HG02884 (cell line): ENCODE results near the gene CTRL.
"Not testable (repeated sequence)": the region's sequence is repeated elsewhere in the genome, so short reads cannot be mapped to it uniquely, and the experiment has no call there.

ENCODE experiments used
- ATAC-seq: cut with Tn5 transposase; IDR thresholded peaks from one replicate; pipeline ENCODE4 v1.9.1; 2021; ENCODE audit warnings: mild to moderate bottlenecking, moderate library complexity; ENCODE audit not compliant: unreplicated experiment

CTRL gene

GRCh38 chr16:67942510-67943255 is 11.0 kb upstream of the CTRL start:
- ATAC-seq, result no peak

DNA sequence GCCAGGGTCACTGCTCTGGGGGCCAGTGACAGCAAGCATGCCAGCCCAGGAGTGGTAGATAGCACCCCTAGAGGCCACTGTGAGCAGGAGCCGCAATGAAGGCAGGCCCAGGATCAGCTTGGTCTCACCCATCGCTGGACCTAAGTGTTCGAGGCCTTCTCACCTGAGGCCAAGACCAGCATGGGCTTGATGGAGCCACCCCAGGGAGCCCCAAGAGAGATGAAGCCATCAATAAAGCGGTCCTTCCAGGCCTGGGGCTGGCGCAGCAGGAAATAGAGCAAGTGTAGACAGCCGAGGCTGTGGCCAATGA is 10.5 kb upstream of the CTRL start:
- ATAC-seq, result no peak

- no peak for ATAC-seq
These were observed 10.0 kb upstream of the CTRL start for GRCh38 chr16:67941469-67942199.

DNA sequence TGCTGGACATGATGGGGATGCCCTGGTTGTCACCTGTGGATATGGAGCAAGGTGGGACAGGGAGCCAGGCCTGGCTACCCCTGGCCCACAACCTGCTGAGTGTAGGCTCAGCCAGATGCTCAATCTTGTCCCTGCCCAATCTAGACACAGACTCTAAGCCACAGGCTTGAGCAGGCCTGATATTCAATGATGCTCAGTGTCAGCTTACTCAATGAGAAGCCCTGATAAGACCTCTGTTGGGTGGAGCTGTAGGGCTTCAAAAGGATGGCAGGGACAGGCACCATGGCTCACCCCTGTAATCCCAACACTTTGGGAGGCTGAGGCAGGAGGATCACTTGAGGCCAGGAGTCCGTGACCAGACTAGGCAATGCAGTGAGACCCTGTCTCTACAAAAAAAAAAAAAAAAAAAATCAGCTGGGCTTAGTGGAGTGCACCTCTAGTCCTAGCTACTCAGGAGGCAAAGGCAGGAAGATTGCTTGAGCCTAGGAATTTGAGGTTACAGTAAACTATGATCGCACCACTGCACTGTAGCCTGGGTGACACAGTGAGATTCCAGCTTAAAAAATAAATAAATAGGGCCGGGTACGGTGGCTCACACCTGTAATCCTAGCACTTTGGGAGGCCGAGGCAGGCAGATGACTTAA is 8.9 kb upstream of the CTRL start:
- ATAC-seq, result no peak

- no peak for ATAC-seq
These were observed 8.1 kb upstream of the CTRL start for GRCh38 chr16:67939507-67940445.

GRCh38 chr16:67937713-67938112 is 6.1 kb upstream of the CTRL start:
- ATAC-seq, result not testable (repeated sequence)

- ATAC-seq, result no peak
These were observed 5.4 kb upstream of the CTRL start for GRCh38 chr16:67936880-67937605.

DNA sequence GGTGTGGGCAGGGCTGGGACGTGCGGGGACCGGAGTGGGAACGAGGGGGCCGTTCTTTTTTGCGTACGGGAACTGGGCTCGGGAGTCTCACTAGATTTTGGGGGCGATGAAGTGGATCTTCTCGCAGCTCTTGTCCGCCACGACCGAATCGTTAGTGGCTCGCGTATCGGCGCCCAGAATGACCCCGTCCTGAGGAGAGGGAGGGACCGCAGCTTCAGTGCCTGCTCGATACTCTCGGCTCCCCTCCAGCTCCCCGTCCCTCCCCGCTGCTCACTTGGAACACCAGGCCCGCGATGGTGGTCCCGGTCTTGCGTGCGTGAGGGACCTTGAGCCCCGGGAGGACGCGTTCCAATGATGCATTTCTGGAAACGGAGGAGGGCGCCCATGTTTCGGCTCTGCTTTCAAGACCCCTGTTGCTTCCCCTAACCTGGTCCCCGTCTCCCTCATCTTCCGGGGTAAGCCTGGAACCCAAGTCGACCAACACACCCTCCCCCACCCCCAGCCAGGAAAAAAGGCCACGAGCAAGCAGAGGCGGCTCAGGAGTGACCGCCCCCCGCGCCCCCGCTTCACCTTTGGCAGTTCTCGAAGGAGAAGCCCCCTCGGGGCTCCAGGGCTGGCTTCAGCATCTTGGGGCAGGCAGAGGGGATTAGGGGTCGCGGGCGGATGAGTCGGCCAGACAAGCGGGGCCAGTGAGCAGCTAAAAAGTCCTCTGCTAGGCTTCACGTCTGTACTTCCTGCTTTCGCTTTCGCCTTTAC is 4.6 kb upstream of the CTRL start, which contains the start of gene PSMB10:
Gene PSMB10 (minus strand): TSS at position 727 of the 756 bp plus-strand sequence. CDS start 101 bp downstream, at position 626.
- no peak for ATAC-seq

DNA sequence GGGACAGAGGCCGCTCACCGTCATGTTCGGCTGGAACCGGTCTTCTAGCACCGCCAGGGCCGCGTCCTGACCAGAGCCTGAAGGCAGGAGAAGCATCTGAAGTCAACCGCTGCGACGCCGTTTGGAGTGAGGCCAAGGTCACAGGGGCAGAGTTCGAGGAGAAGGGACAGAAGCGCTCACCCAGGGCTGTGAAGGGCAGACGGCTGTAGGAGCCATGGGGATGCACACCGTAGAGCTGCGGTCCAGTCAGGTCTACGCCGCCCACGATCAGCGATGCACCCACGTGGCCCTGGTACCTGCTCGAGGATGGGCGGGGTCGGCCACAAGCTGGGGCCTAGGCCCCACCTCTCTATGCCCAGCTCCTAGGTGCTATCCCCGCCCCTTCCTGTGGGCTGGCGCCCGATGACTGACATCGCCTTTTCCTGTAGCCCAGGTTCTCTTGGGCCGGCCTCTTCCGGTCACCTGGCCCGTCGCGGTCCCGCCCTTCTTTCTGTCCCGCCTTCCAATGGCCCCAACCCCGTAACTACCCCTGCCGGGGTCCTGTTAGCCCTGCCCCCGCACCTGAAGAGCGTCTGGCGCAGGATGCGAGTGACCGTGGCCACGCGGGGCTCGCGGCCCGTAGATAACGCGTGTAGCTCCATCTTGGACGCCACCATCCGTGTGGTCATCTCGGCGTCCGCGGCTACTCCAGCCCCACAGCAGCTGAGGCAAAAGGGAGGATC is 3.9 kb upstream of the CTRL start:
- peak; percentile 89 for ATAC-seq

DNA sequence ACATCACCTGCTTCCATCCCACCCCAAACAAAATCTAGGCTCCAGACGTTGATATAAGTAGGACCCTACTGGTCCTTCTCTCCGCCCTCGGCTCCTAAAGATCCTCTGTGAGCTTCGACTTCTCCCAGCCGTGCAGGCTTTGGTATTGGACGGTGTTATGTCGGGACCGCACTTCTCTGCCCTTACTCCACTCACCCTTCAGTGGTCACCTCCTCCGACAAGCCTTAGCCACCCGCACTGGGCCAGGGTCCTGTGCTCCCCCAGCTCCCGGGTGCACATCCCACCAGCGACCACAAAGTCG is 3.4 kb upstream of the CTRL start:
- no peak for ATAC-seq

DNA sequence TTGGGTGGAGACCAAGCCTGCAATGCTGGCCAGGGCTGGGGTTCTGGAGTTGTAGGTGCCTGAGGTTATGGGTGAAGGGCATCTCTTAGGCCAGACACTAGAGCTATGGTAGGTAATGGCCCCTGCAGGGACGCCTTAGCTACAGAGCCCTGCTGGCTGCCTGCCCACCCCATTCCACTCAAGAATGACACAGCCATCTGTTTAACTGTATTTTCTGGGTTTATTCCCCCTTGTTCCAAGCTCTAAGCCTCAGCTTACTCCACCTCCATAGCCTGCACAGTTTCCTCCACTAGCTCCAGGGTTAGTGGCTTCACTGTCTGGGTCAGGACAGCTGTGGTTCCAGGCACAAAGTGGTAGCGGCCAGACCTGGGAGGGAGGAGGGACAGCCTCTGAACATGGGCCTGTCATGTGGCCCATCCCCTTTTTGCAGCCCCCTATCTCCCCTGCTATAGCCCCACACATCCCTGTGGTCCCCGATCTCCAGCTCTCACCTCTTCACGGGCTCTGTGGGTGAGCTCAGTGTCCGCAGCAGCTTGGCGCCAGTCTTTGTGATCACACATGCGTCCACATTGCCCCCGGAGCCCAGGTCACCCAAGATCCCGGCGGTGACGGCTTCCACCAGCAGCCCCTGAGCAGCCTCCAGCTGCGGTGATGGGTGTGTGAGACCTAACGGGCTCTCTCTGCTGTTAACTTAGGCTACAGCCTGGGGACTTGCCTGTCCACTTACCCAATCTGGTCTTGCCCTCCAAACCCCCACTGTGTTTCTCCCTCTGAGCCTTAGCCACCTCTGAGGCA is 2.8 kb upstream of the CTRL start:
- no peak for ATAC-seq

- ATAC-seq, result no peak
These were observed 2.1 kb upstream of the CTRL start for GRCh38 chr16:67933805-67934204.

GRCh38 chr16:67932462-67932840 is 789 bp upstream of the CTRL start:
- no peak for ATAC-seq

GRCh38 chr16:67930678-67931211 is 917 bp downstream of the CTRL start:
- no peak for ATAC-seq

- no peak for ATAC-seq
These were observed 1.5 kb downstream of the CTRL start for GRCh38 chr16:67930191-67930590.

GRCh38 chr16:67928561-67929364 is 2.9 kb downstream of the CTRL start:
- no peak for ATAC-seq

DNA sequence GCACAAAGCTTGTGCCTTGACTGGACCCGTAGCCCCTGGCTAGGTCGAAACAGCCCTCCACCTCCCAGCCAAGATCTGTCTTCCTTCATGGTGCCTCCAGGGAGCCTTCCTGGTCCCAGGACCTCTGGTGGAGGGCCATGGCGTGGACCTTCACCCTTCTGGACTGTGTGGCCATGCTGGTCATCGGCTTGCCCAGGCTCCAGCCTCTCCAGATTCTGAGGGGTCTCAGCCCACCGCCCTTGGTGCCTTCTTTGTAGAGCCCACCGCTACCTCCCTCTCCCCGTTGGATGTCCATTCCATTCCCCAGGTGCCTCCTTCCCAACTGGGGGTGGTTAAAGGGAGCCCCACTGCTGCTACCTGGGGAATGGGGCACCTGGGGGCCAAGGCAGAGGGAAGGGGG is 3.5 kb downstream of the CTRL start:
- ATAC-seq, result no peak
